BJ (cell line): ENCODE results near the gene TRMT11. TPM values are rescaled to one million over a fixed set of nuclear protein-coding genes. Genes with fewer than 3 reads are reported as not detected.

Source experiments
- CTCF ChIA-PET: fragments of 350-600 bp; formaldehyde crosslinking; extraction: SDS; loops from one replicate; lab custom pipeline; 2021; ENCODE audit warnings: antibody characterized with exemption, inconsistent platforms; lab: Yijun Ruan, JAX
- POLR2A ChIA-PET: fragments of 300-600 bp; sonication (Branson Sonifier 250); formaldehyde crosslinking; extraction: SDS; loops from one replicate; lab custom pipeline; 2021; ENCODE audit warnings: antibody characterized with exemption; lab: Charles Lee
- DNase-seq: peaks from one replicate; pipeline ENCODE4 v3.0.0-alpha.2; 2011; ENCODE audit warnings: low read depth
- H3K27me3 ChIP-seq: 2 replicates; pipeline ENCODE4 v1.6.0; 2011; ENCODE audit warnings: low read length; ENCODE audit not compliant: control insufficient read depth, insufficient read depth
- H3K36me3 ChIP-seq: 2 replicates; pipeline ENCODE4 v1.5.1; 2011; ENCODE audit warnings: low read length; ENCODE audit not compliant: control insufficient read depth, insufficient read depth
- H3K4me3 ChIP-seq: 2 replicates; pipeline ENCODE4 v1.5.1; 2011; ENCODE audit warnings: low read depth, mild to moderate bottlenecking, control low read depth, low read length
- polyA plus RNA-seq: library from polyadenylated mRNA; depleted of rRNA; stranded (reverse); fragments of >200 nt; gene quantifications from 2 replicates; pipeline ENCODE4 v1.2.3, GENCODE V29; 2011
- TF ChIP-seq, protein P1 (sequence below): IDR thresholded peaks from 2 replicates; pipeline ENCODE4 v1.5.1; 2011; ENCODE audit warnings: low read depth, mild to moderate bottlenecking, control low read depth, inconsistent platforms, low read length, moderate library complexity; ENCODE audit not compliant: insufficient read depth

The TRMT11 gene
- polyA plus RNA-seq, 1 experiment: 10.1 TPM

GRCh38 chr6:126048635-126049034 lies 62.3 kb downstream of the TRMT11 start:
- peaks cover 1% of the 10 kb centered on the region; the same call in 1 of the 2 replicates for H3K36me3 ChIP-seq
- H3K4me3 ChIP-seq: no peak overlapping the region
- CTCF ChIA-PET: interaction anchor here (1.3 kb wide), 1 partner anchor 11 kb away, joined by 3 read pairs; no protein-coding TSS in a partner anchor
- TF ChIP-seq, protein P1, sequence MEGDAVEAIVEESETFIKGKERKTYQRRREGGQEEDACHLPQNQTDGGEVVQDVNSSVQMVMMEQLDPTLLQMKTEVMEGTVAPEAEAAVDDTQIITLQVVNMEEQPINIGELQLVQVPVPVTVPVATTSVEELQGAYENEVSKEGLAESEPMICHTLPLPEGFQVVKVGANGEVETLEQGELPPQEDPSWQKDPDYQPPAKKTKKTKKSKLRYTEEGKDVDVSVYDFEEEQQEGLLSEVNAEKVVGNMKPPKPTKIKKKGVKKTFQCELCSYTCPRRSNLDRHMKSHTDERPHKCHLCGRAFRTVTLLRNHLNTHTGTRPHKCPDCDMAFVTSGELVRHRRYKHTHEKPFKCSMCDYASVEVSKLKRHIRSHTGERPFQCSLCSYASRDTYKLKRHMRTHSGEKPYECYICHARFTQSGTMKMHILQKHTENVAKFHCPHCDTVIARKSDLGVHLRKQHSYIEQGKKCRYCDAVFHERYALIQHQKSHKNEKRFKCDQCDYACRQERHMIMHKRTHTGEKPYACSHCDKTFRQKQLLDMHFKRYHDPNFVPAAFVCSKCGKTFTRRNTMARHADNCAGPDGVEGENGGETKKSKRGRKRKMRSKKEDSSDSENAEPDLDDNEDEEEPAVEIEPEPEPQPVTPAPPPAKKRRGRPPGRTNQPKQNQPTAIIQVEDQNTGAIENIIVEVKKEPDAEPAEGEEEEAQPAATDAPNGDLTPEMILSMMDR: no peak
- POLR2A ChIA-PET: no interaction called here
- DNase-seq: no peak
- H3K27me3 ChIP-seq: no peaks in the 10 kb centered on the region

GRCh38 chr6:126050795-126051194 lies 64.5 kb downstream of the TRMT11 start:
- TF ChIP-seq, protein P1: no peak
- peaks cover 1% of the 10 kb centered on the region; the same call in 1 of the 2 replicates for H3K36me3 ChIP-seq
- POLR2A ChIA-PET: no interaction called here
- DNase-seq: no peak
- no peak overlapping the region for H3K4me3 ChIP-seq
- CTCF ChIA-PET: no interaction called here
- no peaks in the 10 kb centered on the region for H3K27me3 ChIP-seq

GRCh38 chr6:126051791-126052190 lies 65.5 kb downstream of the TRMT11 start:
- Histone ChIP-seq H3K4me3 (no peak overlapping the region), H3K27me3 (no peaks in the 10 kb centered on the region), H3K36me3 (peaks cover 1% of the 10 kb centered on the region; the same call in 1 of the 2 replicates)
- ChIA-PET CTCF (interaction anchor here (1.5 kb wide), 1 partner anchor 13 kb away, joined by 3 read pairs; no protein-coding TSS in a partner anchor), POLR2A (no interaction called here)
- no peak for DNase-seq
- TF ChIP-seq, protein P1: no peak

DNA sequence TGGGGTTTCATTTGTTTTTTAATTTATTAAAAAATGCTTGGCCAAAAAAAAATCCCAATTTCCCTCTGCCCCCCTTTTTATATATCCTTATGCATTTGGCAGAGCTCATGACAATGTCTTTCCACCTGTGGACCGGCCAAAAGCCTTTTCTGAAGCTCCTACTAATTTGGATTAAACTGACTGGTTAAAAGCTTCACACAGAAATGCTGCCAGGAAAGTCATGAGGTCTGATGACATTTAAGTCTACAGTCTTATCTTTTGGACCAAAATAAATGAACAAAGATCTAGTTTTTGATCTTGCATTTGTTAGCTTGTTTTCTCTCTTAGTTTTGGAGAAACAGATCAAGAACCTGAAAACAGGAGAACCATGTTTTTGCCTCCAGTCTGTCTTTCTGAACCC lies 66.1 kb downstream of the TRMT11 start:
- no peak overlapping the region for H3K4me3 ChIP-seq
- ChIA-PET CTCF (interaction anchor here (0.6 to 1.5 kb wide), 2 partner anchors 12 to 510 kb away, joined by 3 read pairs; no protein-coding TSS in a partner anchor), POLR2A (no interaction called here)
- TF ChIP-seq, protein P1: no peak
- H3K36me3 ChIP-seq: peaks cover 1% of the 10 kb centered on the region; the same call in 1 of the 2 replicates
- no peak for DNase-seq
- H3K27me3 ChIP-seq: no peaks in the 10 kb centered on the region

GRCh38 chr6:126054258-126054702 lies 67.9 kb downstream of the TRMT11 start:
- TF ChIP-seq, protein P1: no peak
- ChIA-PET CTCF (interaction anchor here (1.1 kb wide), 1 partner anchor 13 kb away, joined by 3 read pairs; no protein-coding TSS in a partner anchor), POLR2A (no interaction called here)
- Histone ChIP-seq H3K4me3 (no peak overlapping the region), H3K27me3 (no peaks in the 10 kb centered on the region), H3K36me3 (no peaks in the 10 kb centered on the region)
- no peak for DNase-seq
